ENCODE measurements around the gene BTBD3. TPM values are rescaled to one million over a fixed set of nuclear protein-coding genes. Genes with fewer than 3 reads are reported as not detected.

Gene BTBD3
- total and polyA plus RNA-seq, 4 donors: 3.0 to 13.1 (median 8.4) TPM

DNA sequence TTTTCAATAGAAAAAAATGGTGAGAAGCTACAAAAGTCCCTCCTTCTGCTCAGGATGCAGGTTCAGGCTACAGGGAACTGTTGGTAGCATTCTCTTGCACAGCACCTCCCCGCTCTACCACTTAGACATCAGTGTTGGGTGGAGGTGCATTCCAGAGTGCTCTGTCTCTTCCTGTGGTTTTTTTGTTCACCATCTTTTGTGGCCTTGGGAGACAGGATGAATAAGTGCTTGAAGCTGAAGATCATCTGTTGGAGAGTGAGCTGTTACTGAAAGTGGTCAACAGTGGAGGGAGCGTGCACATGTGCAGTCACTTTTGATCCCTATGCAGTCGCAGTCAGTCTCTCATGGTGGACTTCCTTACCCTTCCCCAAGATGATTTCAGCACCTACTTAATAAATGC, 16.6 kb upstream of the BTBD3 start:
- 99% methylated on average over 3 of the region's 3 CpGs for WGBS
- TF ChIP-seq, protein P1, sequence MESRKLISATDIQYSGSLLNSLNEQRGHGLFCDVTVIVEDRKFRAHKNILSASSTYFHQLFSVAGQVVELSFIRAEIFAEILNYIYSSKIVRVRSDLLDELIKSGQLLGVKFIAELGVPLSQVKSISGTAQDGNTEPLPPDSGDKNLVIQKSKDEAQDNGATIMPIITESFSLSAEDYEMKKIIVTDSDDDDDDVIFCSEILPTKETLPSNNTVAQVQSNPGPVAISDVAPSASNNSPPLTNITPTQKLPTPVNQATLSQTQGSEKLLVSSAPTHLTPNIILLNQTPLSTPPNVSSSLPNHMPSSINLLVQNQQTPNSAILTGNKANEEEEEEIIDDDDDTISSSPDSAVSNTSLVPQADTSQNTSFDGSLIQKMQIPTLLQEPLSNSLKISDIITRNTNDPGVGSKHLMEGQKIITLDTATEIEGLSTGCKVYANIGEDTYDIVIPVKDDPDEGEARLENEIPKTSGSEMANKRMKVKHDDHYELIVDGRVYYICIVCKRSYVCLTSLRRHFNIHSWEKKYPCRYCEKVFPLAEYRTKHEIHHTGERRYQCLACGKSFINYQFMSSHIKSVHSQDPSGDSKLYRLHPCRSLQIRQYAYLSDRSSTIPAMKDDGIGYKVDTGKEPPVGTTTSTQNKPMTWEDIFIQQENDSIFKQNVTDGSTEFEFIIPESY (IDR thresholded peaks at IDR 0.05): no peak
- TF ChIP-seq FOXA1 (IDR thresholded peaks at IDR 0.05): no peak
- TF ChIP-seq HNF4A (conservative IDR thresholded peaks at IDR 0.05): no peak
- TF ChIP-seq, protein P2, sequence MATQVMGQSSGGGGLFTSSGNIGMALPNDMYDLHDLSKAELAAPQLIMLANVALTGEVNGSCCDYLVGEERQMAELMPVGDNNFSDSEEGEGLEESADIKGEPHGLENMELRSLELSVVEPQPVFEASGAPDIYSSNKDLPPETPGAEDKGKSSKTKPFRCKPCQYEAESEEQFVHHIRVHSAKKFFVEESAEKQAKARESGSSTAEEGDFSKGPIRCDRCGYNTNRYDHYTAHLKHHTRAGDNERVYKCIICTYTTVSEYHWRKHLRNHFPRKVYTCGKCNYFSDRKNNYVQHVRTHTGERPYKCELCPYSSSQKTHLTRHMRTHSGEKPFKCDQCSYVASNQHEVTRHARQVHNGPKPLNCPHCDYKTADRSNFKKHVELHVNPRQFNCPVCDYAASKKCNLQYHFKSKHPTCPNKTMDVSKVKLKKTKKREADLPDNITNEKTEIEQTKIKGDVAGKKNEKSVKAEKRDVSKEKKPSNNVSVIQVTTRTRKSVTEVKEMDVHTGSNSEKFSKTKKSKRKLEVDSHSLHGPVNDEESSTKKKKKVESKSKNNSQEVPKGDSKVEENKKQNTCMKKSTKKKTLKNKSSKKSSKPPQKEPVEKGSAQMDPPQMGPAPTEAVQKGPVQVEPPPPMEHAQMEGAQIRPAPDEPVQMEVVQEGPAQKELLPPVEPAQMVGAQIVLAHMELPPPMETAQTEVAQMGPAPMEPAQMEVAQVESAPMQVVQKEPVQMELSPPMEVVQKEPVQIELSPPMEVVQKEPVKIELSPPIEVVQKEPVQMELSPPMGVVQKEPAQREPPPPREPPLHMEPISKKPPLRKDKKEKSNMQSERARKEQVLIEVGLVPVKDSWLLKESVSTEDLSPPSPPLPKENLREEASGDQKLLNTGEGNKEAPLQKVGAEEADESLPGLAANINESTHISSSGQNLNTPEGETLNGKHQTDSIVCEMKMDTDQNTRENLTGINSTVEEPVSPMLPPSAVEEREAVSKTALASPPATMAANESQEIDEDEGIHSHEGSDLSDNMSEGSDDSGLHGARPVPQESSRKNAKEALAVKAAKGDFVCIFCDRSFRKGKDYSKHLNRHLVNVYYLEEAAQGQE (IDR thresholded peaks at IDR 0.05): no peak
- TF ChIP-seq, protein P3, sequence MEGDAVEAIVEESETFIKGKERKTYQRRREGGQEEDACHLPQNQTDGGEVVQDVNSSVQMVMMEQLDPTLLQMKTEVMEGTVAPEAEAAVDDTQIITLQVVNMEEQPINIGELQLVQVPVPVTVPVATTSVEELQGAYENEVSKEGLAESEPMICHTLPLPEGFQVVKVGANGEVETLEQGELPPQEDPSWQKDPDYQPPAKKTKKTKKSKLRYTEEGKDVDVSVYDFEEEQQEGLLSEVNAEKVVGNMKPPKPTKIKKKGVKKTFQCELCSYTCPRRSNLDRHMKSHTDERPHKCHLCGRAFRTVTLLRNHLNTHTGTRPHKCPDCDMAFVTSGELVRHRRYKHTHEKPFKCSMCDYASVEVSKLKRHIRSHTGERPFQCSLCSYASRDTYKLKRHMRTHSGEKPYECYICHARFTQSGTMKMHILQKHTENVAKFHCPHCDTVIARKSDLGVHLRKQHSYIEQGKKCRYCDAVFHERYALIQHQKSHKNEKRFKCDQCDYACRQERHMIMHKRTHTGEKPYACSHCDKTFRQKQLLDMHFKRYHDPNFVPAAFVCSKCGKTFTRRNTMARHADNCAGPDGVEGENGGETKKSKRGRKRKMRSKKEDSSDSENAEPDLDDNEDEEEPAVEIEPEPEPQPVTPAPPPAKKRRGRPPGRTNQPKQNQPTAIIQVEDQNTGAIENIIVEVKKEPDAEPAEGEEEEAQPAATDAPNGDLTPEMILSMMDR (IDR thresholded peaks at IDR 0.05; ENCODE audit: low read depth, low read length, missing input control): no peak
- TF ChIP-seq JUND (IDR thresholded peaks at IDR 0.05): no peak
- no peak for TF ChIP-seq RAD21 (IDR thresholded peaks at IDR 0.05)
- no peak for TF ChIP-seq TAF1 (conservative IDR thresholded peaks at IDR 0.05)
- no peak for TF ChIP-seq EGR1 (IDR thresholded peaks at IDR 0.05; ENCODE audit: low read depth in 2 of 2)
- no peak for TF ChIP-seq NR2F2 (IDR thresholded peaks at IDR 0.05)
- TF ChIP-seq, protein P4, sequence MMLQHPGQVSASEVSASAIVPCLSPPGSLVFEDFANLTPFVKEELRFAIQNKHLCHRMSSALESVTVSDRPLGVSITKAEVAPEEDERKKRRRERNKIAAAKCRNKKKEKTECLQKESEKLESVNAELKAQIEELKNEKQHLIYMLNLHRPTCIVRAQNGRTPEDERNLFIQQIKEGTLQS (IDR thresholded peaks at IDR 0.05): no peak
- no peak for TF ChIP-seq SP1 (IDR thresholded peaks at IDR 0.05)
- TF ChIP-seq, protein P5, sequence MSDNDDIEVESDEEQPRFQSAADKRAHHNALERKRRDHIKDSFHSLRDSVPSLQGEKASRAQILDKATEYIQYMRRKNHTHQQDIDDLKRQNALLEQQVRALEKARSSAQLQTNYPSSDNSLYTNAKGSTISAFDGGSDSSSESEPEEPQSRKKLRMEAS (IDR thresholded peaks at IDR 0.05): no peak

DNA sequence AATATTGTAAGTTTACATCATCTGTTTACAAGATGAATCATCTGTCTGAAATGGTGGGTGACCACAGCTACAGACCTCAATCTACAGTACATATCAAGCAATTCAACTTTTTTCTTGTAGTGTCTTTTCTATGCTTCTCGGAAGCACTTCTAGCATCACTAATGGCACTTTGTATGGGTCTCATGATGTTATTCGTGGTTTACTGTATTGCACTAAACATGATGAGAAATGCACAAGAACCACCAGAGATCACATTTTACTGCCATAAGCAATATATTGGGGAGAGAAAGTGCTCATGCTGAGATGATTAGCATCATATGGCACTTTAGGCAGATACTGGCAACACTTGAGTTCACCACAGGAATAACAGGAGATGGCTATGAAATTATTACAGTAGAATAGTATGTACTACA, 15.4 kb upstream of the BTBD3 start:
- Histone ChIP-seq H3K4me1 (ENCODE audit: control insufficient read depth in 4 of 4, insufficient read depth in 4 of 4, low read length in 3 of 4) (peaks cover 0 to 2% (median 0%) of the 10 kb centered on the region in 4 donors), H3K27ac (ENCODE audit: low read depth in 1 of 2, low read length in 2 of 2) (no peak overlapping the region), H3K9me3 (ENCODE audit: control insufficient read depth in 4 of 4, low read length in 3 of 4) (no peaks in the 10 kb centered on the region), H3K4me3 (ENCODE audit: low read depth in 1 of 3, low read length in 3 of 3) (no peak overlapping the region), H3K36me3 (ENCODE audit: control insufficient read depth in 4 of 4, insufficient read depth in 3 of 4, low read depth in 1 of 4, low read length in 3 of 4) (no peaks in the 10 kb centered on the region), H3K9ac (ENCODE audit: low read depth in 1 of 2, low read length in 2 of 2) (no peak overlapping the region), H3K27me3 (ENCODE audit: control insufficient read depth in 4 of 4, insufficient read depth in 4 of 4, low read length in 3 of 4) (no peaks in the 10 kb centered on the region)
- 89% methylated on average over 2 of the region's 2 CpGs for WGBS
- no peak for DNase-seq (ENCODE audit: low spot score)
- TF ChIP-seq FOXA1 (IDR thresholded peaks at IDR 0.05) (no peak), NR2F2 (IDR thresholded peaks at IDR 0.05) (no peak), RXRA (IDR thresholded peaks at IDR 0.05) (no peak), FOXA2 (IDR thresholded peaks at IDR 0.05) (no peak)
- TF ChIP-seq, protein P2 (IDR thresholded peaks at IDR 0.05): no peak
- TF ChIP-seq, protein P5 (IDR thresholded peaks at IDR 0.05): no peak
- TF ChIP-seq, protein P3 (IDR thresholded peaks at IDR 0.05; ENCODE audit: low read depth, low read length, missing input control): no peak

More for the DNA sequence above, 16.6 kb upstream of the BTBD3 start:
- Histone ChIP-seq H3K4me3 (ENCODE audit: low read depth in 1 of 3, low read length in 3 of 3) (no peak overlapping the region), H3K9me3 (ENCODE audit: control insufficient read depth in 4 of 4, low read length in 3 of 4) (no peaks in the 10 kb centered on the region), H3K4me1 (ENCODE audit: control insufficient read depth in 4 of 4, insufficient read depth in 4 of 4, low read length in 3 of 4) (peaks cover 0 to 2% (median 0%) of the 10 kb centered on the region in 4 donors), H3K27me3 (ENCODE audit: control insufficient read depth in 4 of 4, insufficient read depth in 4 of 4, low read length in 3 of 4) (no peaks in the 10 kb centered on the region), H3K9ac (ENCODE audit: low read depth in 1 of 2, low read length in 2 of 2) (no peak overlapping the region), H3K36me3 (ENCODE audit: control insufficient read depth in 4 of 4, insufficient read depth in 3 of 4, low read depth in 1 of 4, low read length in 3 of 4) (no peaks in the 10 kb centered on the region), H3K27ac (ENCODE audit: low read depth in 1 of 2, low read length in 2 of 2) (no peak overlapping the region)
- no peak for DNase-seq (ENCODE audit: low spot score)

Data from liver (tissue), 9 donors.